ENCODE measurements around the gene ABCG8.

The ABCG8 gene

DNA sequence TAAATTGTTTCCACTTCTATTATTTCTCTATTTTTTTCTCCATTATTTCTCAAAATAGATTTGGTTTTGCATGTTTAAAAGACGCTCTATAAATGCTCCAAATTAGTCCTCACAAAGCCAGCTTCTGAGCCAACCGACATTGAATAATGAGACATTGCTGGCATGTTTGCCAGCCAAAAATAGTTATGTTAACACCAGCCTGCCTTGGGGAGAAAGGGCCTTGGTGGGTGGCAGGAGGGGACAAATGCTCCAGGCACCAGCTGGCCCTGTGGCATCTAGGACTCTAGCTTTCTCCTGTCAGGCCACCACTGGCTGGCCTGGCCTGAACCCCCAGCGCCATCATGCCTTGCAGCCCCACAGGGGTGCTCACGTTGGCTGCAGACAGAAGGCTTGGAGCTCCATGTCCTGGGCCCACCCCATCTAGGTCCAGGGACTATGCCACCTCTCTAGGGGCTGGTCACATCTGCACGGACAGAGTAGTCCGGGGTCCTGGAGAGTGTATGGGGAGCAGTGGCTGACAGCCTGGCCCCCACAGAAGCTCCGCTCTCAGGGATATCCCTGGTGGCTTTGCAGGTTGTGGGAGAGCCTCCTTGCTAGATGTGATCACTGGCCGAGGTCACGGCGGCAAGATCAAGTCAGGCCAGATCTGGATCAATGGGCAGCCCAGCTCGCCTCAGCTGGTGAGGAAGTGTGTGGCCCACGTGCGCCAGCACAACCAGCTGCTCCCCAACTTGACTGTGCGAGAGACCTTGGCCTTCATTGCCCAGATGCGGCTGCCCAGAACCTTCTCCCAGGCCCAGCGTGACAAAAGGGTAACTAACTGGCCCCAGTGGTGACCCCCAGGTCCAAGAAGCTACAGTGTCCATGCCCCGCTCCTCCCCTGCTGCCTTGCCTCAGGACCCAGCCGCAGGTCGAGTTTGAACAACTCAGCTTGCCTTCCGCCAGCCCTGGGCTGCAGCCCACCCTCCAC is 12.5 kb downstream of the ABCG8 start:
- ATAC-seq: no peak

DNA sequence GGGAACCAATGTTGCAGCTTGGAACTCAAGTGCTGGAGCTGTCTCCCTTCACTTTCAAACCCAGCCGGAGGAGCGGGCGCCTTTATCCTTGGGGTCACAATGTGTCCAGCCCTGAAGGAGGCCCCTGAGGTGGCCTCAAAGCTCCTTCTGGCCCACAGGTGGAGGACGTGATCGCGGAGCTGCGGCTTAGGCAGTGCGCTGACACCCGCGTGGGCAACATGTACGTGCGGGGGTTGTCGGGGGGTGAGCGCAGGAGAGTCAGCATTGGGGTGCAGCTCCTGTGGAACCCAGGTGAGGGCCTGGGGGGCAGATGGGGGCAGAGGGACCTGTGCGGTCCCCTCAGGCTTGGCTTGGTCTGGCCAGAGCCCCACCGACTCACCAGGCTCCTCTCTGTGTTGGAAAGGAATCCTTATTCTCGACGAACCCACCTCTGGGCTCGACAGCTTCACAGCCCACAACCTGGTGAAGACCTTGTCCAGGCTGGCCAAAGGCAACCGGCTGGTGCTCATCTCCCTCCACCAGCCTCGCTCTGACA is 13.5 kb downstream of the ABCG8 start:
- TF ChIP-seq ISL1 (CRISPR knock-in tag; IDR thresholded peaks at IDR 0.05) (no peak), ZFP3 (CRISPR knock-in tag; IDR thresholded peaks at IDR 0.05) (no peak), TCF4 (CRISPR knock-in tag; IDR thresholded peaks at IDR 0.05; ENCODE audit: borderline replicate concordance) (no peak), ESRRG (CRISPR knock-in tag; IDR thresholded peaks at IDR 0.05) (no peak), ZNF8 (CRISPR knock-in tag; IDR thresholded peaks at IDR 0.05) (no peak)
- TF ChIP-seq, protein P1, sequence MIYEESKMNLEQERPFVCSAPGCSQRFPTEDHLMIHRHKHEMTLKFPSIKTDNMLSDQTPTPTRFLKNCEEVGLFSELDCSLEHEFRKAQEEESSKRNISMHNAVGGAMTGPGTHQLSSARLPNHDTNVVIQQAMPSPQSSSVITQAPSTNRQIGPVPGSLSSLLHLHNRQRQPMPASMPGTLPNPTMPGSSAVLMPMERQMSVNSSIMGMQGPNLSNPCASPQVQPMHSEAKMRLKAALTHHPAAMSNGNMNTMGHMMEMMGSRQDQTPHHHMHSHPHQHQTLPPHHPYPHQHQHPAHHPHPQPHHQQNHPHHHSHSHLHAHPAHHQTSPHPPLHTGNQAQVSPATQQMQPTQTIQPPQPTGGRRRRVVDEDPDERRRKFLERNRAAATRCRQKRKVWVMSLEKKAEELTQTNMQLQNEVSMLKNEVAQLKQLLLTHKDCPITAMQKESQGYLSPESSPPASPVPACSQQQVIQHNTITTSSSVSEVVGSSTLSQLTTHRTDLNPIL (CRISPR knock-in tag; IDR thresholded peaks at IDR 0.05; ENCODE audit: low read depth): no peak
- ATAC-seq: no peak

More for the DNA sequence above, 12.5 kb downstream of the ABCG8 start:
- TF ChIP-seq ZFP30 (CRISPR knock-in tag; IDR thresholded peaks at IDR 0.05) (no peak), ZC3H10 (CRISPR knock-in tag; IDR thresholded peaks at IDR 0.05) (no peak), ISL1 (CRISPR knock-in tag; IDR thresholded peaks at IDR 0.05) (no peak), RARB (CRISPR knock-in tag; IDR thresholded peaks at IDR 0.05) (no peak), ZNF565 (CRISPR knock-in tag; conservative IDR thresholded peaks at IDR 0.05; ENCODE audit: low read depth) (no peak), GLIS3 (CRISPR knock-in tag; IDR thresholded peaks at IDR 0.05) (no peak), OSR1 (CRISPR knock-in tag; IDR thresholded peaks at IDR 0.05) (no peak), SNAI2 (CRISPR knock-in tag; IDR thresholded peaks at IDR 0.05) (no peak), ZNF70 (CRISPR knock-in tag; IDR thresholded peaks at IDR 0.05) (no peak), ZNF8 (CRISPR knock-in tag; IDR thresholded peaks at IDR 0.05) (no peak), ARNTL (CRISPR knock-in tag; IDR thresholded peaks at IDR 0.05; ENCODE audit: borderline replicate concordance, low read depth) (no peak), CSDC2 (CRISPR knock-in tag; IDR thresholded peaks at IDR 0.05) (no peak), ESRRG (CRISPR knock-in tag; IDR thresholded peaks at IDR 0.05) (no peak), BACH2 (CRISPR knock-in tag; IDR thresholded peaks at IDR 0.05; ENCODE audit: borderline replicate concordance) (no peak)
- TF ChIP-seq, protein P1 (CRISPR knock-in tag; IDR thresholded peaks at IDR 0.05; ENCODE audit: low read depth): no peak
- TF ChIP-seq, protein P2, sequence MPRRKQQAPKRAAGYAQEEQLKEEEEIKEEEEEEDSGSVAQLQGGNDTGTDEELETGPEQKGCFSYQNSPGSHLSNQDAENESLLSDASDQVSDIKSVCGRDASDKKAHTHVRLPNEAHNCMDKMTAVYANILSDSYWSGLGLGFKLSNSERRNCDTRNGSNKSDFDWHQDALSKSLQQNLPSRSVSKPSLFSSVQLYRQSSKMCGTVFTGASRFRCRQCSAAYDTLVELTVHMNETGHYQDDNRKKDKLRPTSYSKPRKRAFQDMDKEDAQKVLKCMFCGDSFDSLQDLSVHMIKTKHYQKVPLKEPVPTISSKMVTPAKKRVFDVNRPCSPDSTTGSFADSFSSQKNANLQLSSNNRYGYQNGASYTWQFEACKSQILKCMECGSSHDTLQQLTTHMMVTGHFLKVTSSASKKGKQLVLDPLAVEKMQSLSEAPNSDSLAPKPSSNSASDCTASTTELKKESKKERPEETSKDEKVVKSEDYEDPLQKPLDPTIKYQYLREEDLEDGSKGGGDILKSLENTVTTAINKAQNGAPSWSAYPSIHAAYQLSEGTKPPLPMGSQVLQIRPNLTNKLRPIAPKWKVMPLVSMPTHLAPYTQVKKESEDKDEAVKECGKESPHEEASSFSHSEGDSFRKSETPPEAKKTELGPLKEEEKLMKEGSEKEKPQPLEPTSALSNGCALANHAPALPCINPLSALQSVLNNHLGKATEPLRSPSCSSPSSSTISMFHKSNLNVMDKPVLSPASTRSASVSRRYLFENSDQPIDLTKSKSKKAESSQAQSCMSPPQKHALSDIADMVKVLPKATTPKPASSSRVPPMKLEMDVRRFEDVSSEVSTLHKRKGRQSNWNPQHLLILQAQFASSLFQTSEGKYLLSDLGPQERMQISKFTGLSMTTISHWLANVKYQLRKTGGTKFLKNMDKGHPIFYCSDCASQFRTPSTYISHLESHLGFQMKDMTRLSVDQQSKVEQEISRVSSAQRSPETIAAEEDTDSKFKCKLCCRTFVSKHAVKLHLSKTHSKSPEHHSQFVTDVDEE (CRISPR knock-in tag; IDR thresholded peaks at IDR 0.05): no peak

DNA sequence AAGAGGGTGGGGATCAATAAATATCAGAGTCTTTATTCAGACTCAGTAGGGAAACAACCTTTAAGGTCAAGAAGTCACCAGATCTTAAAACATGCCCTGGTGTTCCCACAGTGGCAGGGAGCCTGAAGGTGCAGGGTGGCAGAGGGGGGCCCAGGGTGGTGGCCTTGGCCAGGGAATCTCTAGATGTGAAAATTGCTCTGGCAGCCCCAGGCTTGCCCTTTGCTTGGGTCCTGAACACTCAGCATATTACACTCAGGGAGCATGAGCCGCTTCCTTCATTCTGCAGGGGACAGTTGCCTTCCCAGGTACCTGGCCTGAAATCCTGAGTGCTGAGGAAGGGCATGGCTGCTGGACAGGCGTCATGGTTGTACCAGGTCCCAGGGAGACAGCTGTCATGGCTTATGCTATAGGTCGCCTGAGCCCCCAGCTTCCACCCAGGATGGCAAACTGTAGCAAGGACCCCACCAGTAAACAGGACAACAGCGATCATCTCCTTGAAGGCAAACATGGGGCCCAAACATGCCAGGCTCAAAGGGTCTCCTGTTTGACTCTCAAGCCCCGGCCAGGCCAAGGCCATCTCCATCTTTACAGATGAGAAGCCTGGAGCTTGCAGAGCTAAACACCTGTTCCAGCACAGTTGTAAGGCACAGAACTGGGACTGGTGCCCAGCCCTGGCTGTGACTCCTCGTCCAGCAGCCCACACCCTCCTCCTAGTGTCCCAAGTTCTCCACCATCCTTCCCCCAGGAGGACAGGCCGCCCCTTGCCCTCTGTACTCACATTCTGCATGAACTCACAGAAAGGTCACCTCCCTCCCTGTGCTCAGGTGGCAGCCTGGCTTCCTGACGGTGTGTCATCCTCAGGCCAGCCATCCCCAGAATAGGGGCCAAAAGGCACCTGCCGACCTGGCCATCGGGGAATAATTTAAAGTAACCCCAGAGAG is 14.6 kb downstream of the ABCG8 start:
- no peak for ATAC-seq
- TF ChIP-seq CSDC2 (CRISPR knock-in tag; IDR thresholded peaks at IDR 0.05) (no peak), PPARA (CRISPR knock-in tag; IDR thresholded peaks at IDR 0.05; ENCODE audit: borderline replicate concordance) (no peak), ZNF8 (CRISPR knock-in tag; IDR thresholded peaks at IDR 0.05) (no peak)
- TF ChIP-seq, protein P2 (CRISPR knock-in tag; IDR thresholded peaks at IDR 0.05): no peak
